SU-DHL-6 (cell line): ENCODE measurements around the gene STRIT1.
"Not testable (repeated sequence)": the region's sequence is repeated elsewhere in the genome, so short reads cannot be mapped to it uniquely, and the experiment has no call there.

Experiments
- H2AFZ ChIP-seq: fragments of 200-600 bp; sonication (generic); 2 replicates; pipeline ENCODE4 v1.6.1; 2014; ENCODE audit warnings: low read depth, mild to moderate bottlenecking, moderate library complexity, mixed read lengths, antibody characterized with exemption, low read length; ENCODE audit not compliant: severe bottlenecking
- H3F3A ChIP-seq: fragments of 200-600 bp; shearing (Covaris generic); 2 replicates; pipeline ENCODE4 v1.6.0; 2016; ENCODE audit warnings: antibody characterized with exemption, mild to moderate bottlenecking; ENCODE audit not compliant: insufficient read depth
- H3K27ac ChIP-seq: fragments of 200-600 bp; sonication (generic); 2 replicates; pipeline ENCODE4 v1.5.1; 2016; ENCODE audit warnings: low read depth, mild to moderate bottlenecking, low read length, moderate library complexity, mixed read lengths
- H3K27me3 ChIP-seq: fragments of 200-600 bp; sonication (generic), shearing (Covaris generic); 2 replicates; pipeline ENCODE4 v1.6.0; 2014; ENCODE audit warnings: mild to moderate bottlenecking, low read length
- H3K36me3 ChIP-seq: fragments of 200-600 bp; sonication (generic); 2 replicates; pipeline ENCODE4 v1.6.1; 2014; ENCODE audit warnings: mild to moderate bottlenecking, low read length, mixed read lengths
- H3K4me2 ChIP-seq: fragments of 300-600, 200-600 bp; shearing (Covaris generic), sonication (generic); 2 replicates; pipeline ENCODE4 v1.6.0; 2014; ENCODE audit warnings: low read length, low read depth, mild to moderate bottlenecking; ENCODE audit not compliant: poor library complexity, severe bottlenecking
- H3K4me3 ChIP-seq: fragments of 200-600 bp; sonication (generic); 2 replicates; pipeline ENCODE4 v1.5.1; 2014; ENCODE audit warnings: antibody characterized with exemption, low read length, mild to moderate bottlenecking, mixed read lengths; ENCODE audit not compliant: insufficient read depth, poor library complexity, severe bottlenecking
- H3K79me2 ChIP-seq: fragments of 200-600 bp; sonication (generic); 2 replicates; pipeline ENCODE4 v1.6.1; 2014; ENCODE audit warnings: mild to moderate bottlenecking, low read length, moderate library complexity; ENCODE audit not compliant: insufficient read depth
- H3K9ac ChIP-seq: fragments of 200-600 bp; sonication (generic); 2 replicates; pipeline ENCODE4 v1.7.0; 2014; ENCODE audit warnings: mild to moderate bottlenecking, low read length
- H3K9me2 ChIP-seq: fragments of 200-600 bp; sonication (generic); replicated peaks from 2 replicates; pipeline ENCODE4 v1.6.1; 2014; ENCODE audit warnings: low read length; ENCODE audit not compliant: insufficient read depth
- H3K9me3 ChIP-seq: fragments of 200-600 bp; sonication (generic); 2 replicates; pipeline ENCODE4 v1.6.1; 2014; ENCODE audit warnings: low read length, mixed read lengths; ENCODE audit not compliant: insufficient read depth
- H4K20me1 ChIP-seq: fragments of 200-600 bp; sonication (generic); 2 replicates; pipeline ENCODE4 v1.6.1; 2014; ENCODE audit warnings: low read depth, mild to moderate bottlenecking, antibody characterized with exemption, low read length, moderate library complexity, mixed read lengths
- EZH2phosphoT487 ChIP-seq: fragments of 200-600 bp; sonication (generic), shearing (Covaris generic); conservative IDR thresholded peaks from 2 replicates; pipeline ENCODE4 v1.6.1; 2018; ENCODE audit warnings: mild to moderate bottlenecking, antibody characterized with exemption, low read length, moderate library complexity, mixed read lengths
- TF ChIP-seq, protein P1 (sequence below): fragments of 200-600 bp; sonication (generic); IDR thresholded peaks from one replicate; pipeline ENCODE4 v1.5.1; 2017; ENCODE audit warnings: antibody characterized with exemption, mild to moderate bottlenecking, low read length, moderate library complexity; ENCODE audit not compliant: insufficient read depth, poor library complexity, severe bottlenecking

STRIT1 gene

DNA sequence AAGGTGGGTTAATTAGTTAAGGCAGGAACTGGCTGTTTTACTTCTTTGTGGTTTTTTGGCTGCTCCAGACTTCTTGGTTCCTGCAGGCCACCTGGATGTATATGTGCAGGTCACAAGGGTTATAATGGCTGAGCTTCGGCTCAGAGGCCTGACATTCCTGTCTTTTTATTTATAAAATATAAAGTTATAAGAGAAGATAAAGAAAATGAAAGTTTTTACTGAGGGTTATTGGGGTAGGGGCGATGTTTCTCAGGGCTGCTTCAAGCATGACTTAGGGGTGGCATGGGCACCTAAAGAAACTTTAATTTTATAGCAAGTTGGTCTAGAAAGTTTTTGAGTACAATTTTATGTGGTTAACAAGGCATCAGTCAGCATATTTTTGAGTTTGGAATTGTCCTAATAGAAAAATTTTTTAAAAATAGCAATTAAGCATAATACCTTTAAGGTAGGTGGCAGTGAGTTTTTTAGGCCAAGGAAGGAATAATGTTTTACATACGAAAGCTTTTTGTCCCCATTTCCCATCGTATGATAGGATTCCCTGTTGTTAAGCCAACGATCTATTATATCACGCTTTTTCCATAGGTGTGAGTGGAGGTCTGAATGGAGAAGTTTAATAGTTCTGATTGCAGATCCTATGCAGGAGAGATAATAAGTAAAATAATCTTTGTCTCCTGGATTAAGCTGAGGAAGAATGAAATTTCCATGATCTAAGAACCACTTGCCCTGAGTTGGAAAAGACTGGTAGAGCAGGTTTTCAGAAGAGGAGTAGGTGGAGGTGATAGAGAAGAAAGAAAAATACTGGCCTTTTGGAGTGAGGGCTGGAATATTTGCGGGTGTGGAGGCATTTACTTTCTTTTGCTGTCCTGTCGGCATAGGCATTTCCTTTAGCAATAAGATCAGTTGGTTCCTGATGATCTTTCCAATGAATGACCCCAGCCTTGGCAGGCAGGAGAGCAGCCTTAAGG lies 10.1 kb downstream of the STRIT1 start:
- H2AFZ ChIP-seq: no peak overlapping the region
- no peaks in the 10 kb centered on the region for H3K9me3 ChIP-seq
- no peaks in the 10 kb centered on the region for H3K79me2 ChIP-seq
- no peak overlapping the region for H3K27ac ChIP-seq
- H4K20me1 ChIP-seq: no peaks in the 10 kb centered on the region
- H3K9ac ChIP-seq: no peak overlapping the region
- TF ChIP-seq, protein P1, sequence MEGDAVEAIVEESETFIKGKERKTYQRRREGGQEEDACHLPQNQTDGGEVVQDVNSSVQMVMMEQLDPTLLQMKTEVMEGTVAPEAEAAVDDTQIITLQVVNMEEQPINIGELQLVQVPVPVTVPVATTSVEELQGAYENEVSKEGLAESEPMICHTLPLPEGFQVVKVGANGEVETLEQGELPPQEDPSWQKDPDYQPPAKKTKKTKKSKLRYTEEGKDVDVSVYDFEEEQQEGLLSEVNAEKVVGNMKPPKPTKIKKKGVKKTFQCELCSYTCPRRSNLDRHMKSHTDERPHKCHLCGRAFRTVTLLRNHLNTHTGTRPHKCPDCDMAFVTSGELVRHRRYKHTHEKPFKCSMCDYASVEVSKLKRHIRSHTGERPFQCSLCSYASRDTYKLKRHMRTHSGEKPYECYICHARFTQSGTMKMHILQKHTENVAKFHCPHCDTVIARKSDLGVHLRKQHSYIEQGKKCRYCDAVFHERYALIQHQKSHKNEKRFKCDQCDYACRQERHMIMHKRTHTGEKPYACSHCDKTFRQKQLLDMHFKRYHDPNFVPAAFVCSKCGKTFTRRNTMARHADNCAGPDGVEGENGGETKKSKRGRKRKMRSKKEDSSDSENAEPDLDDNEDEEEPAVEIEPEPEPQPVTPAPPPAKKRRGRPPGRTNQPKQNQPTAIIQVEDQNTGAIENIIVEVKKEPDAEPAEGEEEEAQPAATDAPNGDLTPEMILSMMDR: no peak
- no peak for TF ChIP-seq EZH2phosphoT487
- H3K4me3 ChIP-seq: no peak overlapping the region
- no peaks in the 10 kb centered on the region for H3K36me3 ChIP-seq
- no peaks in the 10 kb centered on the region for H3K9me2 ChIP-seq
- no peak overlapping the region for H3K4me2 ChIP-seq
- no peaks in the 10 kb centered on the region for H3K27me3 ChIP-seq
- H3F3A ChIP-seq: no peaks in the 10 kb centered on the region

DNA sequence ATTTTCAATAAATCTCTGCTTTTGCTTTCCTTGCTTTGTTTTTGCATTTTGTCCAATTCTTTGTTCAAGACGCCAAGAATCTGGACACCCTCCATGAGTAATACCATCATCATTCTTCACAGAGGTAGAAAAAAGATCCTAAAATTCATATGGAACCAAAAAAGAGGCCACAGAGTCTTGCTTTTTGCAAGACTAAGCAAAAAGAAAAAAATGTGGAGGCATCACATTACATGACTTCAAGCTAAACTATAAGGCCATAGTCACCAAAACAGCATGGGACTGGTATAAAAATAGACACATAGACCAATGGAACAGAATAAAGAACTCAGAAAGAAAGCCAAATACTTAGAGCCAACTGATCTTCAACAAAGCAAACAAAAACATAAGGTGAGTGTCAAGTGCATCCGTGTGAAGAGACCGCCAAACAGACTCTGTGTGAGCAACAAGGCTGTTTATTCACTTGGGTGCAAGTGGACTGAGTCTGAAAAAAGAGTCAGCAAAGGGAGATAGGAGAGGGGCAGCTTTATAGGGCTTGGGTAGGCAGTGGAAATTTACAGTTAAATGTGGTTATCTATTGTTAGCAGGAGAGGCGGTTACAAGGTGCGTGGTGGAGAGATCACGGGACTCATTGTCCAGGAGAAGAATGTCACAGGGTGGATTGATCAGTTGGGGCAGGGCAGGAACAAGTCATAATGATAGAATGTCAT lies 10.9 kb downstream of the STRIT1 start:
- Histone ChIP-seq H3K36me3 (no peaks in the 10 kb centered on the region), H3K9me2 (no peaks in the 10 kb centered on the region), H3F3A (no peaks in the 10 kb centered on the region), H3K9me3 (no peaks in the 10 kb centered on the region), H3K27ac (no peak overlapping the region), H3K79me2 (no peaks in the 10 kb centered on the region), H3K4me2 (no peak overlapping the region), H3K27me3 (no peaks in the 10 kb centered on the region), H2AFZ (no peak overlapping the region), H4K20me1 (no peaks in the 10 kb centered on the region), H3K9ac (no peak overlapping the region), H3K4me3 (no peak overlapping the region)
- TF ChIP-seq EZH2phosphoT487: no peak
- TF ChIP-seq, protein P1: no peak

DNA sequence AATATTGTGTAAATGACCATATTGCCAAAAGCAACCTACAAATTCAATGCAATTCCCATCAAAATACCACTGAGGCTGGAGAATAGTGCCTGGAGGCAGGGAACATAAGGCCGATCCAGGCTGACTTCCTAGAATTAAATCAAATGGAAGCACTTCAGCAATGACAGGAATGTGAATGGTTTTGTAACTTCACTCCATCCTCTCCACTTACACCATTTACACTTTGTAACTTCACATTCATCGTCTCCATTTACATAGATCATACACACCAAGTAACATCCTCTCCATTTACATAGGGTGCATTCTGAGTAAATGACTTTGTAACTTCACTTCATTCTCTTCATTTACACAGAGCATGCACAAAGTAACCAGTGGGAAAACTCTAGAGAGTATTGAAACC lies 11.6 kb downstream of the STRIT1 start:
- H3F3A ChIP-seq: no peaks in the 10 kb centered on the region
- H3K27ac ChIP-seq: no peak overlapping the region
- no peak overlapping the region for H3K9ac ChIP-seq
- H3K4me2 ChIP-seq: no peak overlapping the region
- no peak overlapping the region for H2AFZ ChIP-seq
- H3K79me2 ChIP-seq: no peaks in the 10 kb centered on the region
- H3K9me2 ChIP-seq: no peaks in the 10 kb centered on the region
- no peaks in the 10 kb centered on the region for H3K36me3 ChIP-seq
- TF ChIP-seq, protein P1: no peak
- no peak for TF ChIP-seq EZH2phosphoT487
- H3K9me3 ChIP-seq: no peaks in the 10 kb centered on the region
- no peak overlapping the region for H3K4me3 ChIP-seq
- no peaks in the 10 kb centered on the region for H3K27me3 ChIP-seq
- no peaks in the 10 kb centered on the region for H4K20me1 ChIP-seq

DNA sequence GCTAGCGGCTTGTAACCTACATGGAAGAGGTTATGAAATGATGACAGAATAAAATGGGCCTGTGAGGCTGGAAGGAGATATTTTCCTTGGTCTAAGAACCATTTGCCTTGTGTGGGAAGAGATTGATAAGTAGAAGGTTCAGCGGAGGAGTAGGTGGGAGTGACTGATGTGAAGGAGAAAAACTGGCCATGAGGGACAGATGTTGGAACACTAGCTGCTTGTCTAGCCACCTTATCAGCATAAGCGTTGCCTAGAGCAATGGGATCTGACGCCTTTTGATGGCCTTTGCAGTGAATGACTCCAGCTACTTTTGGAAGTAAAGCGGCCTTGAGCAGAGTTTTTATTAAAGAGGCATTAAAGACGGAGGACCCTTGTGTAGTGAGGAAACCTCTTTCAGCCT lies 17.4 kb downstream of the STRIT1 start:
- H3K27me3 ChIP-seq, H3K4me3 ChIP-seq, H3K27ac ChIP-seq, H4K20me1 ChIP-seq, H2AFZ ChIP-seq, H3F3A ChIP-seq, H3K9me3 ChIP-seq, H3K36me3 ChIP-seq, H3K4me2 ChIP-seq, H3K9ac ChIP-seq, H3K79me2 ChIP-seq, H3K9me2 ChIP-seq: not testable (repeated sequence)

DNA sequence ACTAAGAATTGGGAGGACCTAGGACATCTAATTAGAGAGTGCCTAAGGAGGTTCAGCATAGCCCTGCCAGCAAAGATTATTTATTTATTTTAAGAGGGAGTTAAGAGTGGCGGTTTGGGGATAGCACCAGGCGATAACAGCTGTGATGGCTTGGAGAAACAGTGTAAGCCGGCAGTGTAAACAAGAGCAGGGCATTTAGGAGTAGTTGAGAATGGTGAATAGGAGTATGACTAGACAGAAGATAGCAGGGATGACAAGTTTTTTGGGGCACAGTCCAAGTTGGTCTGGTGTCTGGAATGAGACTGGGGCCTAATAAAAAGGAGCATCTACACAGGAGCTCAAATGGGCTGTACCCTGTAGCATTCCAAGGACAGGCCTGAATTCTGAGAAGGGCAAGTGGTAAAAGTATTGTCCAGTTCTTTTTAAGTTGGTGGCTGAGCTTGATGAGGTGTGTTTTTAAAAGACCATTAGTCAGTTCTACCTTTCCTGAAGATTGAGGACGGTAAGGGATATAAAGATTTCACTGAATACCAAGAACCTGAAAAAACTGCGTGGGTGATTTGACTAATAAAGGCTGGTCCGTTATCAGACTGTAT lies 18.2 kb downstream of the STRIT1 start:
- H3K4me2 ChIP-seq, H3K9ac ChIP-seq, H3K4me3 ChIP-seq, H3K9me3 ChIP-seq, H3F3A ChIP-seq, H3K27me3 ChIP-seq, H3K36me3 ChIP-seq, H3K27ac ChIP-seq, H4K20me1 ChIP-seq, H3K9me2 ChIP-seq, H3K79me2 ChIP-seq, H2AFZ ChIP-seq: not testable (repeated sequence)
